ENCODE measurements around the gene GBP2. TPM values are rescaled to one million over a fixed set of nuclear protein-coding genes. Genes with fewer than 3 reads are reported as not detected.

GBP2 gene
- total RNA-seq, 2 donors from 2014 or later = 10.1 to 11.2 TPM

DNA sequence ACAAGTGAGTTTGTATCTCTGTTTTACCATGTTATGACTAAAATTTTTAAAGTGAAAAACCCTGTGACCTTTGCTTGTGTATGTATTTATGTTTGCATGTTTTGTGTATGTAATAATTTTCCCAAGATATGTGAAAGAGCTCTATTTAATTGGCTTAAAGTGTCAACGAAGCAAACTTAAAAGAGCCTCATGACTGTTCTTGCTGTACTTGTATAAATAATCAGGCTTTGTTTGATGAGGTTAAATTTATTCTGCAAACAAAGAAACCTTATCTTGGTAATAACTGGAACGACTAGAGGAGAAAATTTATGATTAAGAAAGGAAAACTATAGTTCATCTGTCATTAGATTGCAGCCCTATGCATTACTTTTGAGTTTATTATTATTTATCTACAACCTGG, 43.3 kb upstream of the GBP2 start:
- Histone ChIP-seq H3K4me1 (no peaks in the 10 kb centered on the region), H3K9me3 (no peaks in the 10 kb centered on the region), H3K4me3 (no peak overlapping the region), H3K27me3 (no peaks in the 10 kb centered on the region), H3K27ac (no peak overlapping the region), H3K36me3 (replicated peaks in 1 of 2; ENCODE audit: insufficient read depth in 1 of 2, low read depth in 2 of 2) (no peaks in the 10 kb centered on the region)
- TF ChIP-seq, protein P1, sequence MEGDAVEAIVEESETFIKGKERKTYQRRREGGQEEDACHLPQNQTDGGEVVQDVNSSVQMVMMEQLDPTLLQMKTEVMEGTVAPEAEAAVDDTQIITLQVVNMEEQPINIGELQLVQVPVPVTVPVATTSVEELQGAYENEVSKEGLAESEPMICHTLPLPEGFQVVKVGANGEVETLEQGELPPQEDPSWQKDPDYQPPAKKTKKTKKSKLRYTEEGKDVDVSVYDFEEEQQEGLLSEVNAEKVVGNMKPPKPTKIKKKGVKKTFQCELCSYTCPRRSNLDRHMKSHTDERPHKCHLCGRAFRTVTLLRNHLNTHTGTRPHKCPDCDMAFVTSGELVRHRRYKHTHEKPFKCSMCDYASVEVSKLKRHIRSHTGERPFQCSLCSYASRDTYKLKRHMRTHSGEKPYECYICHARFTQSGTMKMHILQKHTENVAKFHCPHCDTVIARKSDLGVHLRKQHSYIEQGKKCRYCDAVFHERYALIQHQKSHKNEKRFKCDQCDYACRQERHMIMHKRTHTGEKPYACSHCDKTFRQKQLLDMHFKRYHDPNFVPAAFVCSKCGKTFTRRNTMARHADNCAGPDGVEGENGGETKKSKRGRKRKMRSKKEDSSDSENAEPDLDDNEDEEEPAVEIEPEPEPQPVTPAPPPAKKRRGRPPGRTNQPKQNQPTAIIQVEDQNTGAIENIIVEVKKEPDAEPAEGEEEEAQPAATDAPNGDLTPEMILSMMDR (IDR thresholded peaks at IDR 0.05) = no peak
- no peak for TF ChIP-seq POLR2A (IDR thresholded peaks at IDR 0.05)
- DNase-seq (no peak), ATAC-seq (no peak)
- 10 to 11% methylated on average over 2 of the region's 2 CpGs for WGBS, 2 donors
- intact Hi-C loops (cut with DNase I) = no loop called here

DNA sequence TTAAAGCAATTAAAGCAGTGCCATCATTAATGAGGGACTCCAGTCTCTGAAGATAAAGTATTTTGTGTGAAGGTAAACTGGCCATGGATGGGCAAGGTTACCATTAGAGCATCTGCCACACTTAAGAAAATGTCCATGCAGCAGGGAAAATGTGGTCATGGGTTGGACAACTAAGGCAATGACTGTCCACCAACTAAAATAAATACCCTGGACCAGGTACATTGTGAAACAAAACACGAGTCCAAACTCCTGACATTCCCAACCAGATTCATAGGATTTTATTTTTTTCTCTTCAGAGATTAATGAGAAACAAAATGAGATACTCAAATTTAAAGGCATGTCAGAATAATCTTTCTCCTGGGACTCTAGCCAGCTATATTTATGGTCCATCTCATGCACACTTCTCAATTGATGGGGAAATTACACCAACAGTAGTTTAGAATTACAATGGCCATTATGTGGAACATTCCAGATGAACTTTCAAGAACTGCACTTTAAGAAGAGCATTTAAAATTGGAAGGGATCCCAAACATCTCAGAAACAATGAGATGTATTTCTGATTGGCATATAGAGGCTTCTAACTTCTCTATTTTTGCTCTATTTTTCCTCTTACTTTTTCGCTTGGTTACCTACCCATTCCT, 41.8 kb upstream of the GBP2 start:
- TF ChIP-seq, protein P1 (IDR thresholded peaks at IDR 0.05) = no peak
- no peak for TF ChIP-seq POLR2A (IDR thresholded peaks at IDR 0.05)
- H3K27me3 ChIP-seq = no peaks in the 10 kb centered on the region
- H3K4me1 ChIP-seq = no peaks in the 10 kb centered on the region
- no peaks in the 10 kb centered on the region for H3K9me3 ChIP-seq
- intact Hi-C loops (cut with DNase I) = no loop called here
- H3K4me3 ChIP-seq = no peak overlapping the region
- DNase-seq (no peak), ATAC-seq (no peak)
- H3K27ac ChIP-seq = no peak overlapping the region
- WGBS, 2 donors = 78 to 86% methylated on average over 2 of the region's 2 CpGs
- H3K36me3 ChIP-seq (replicated peaks in 1 of 2; ENCODE audit: insufficient read depth in 1 of 2, low read depth in 2 of 2) = no peaks in the 10 kb centered on the region

DNA sequence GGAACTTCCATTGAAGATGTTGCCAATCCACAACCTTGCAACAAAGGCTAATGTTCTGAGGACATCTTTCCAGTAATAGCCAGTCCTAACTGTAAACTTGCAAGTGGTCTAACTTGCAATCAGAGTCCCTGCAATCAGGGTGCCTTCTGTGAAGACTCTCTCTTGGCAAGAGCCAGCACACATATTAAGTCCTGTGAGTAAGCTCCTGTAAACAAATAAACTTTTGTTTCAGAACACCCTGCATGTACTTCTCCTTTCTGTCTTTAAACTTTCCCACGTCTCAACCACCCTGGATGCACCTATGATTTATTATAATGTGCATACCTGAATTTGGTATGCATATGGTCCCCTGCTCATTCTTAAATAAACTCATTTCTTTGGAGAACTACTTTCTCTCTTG, 40.8 kb upstream of the GBP2 start:
- no peak overlapping the region for H3K4me3 ChIP-seq
- DNase-seq = no peak
- H3K27ac ChIP-seq = no peak overlapping the region
- intact Hi-C loops (cut with DNase I) = no loop called here
- TF ChIP-seq POLR2A (IDR thresholded peaks at IDR 0.05) = no peak
- TF ChIP-seq, protein P1 (IDR thresholded peaks at IDR 0.05) = no peak
- no peaks in the 10 kb centered on the region for H3K36me3 ChIP-seq (replicated peaks in 1 of 2; ENCODE audit: insufficient read depth in 1 of 2, low read depth in 2 of 2)
- no peaks in the 10 kb centered on the region for H3K4me1 ChIP-seq
- ATAC-seq = no peak
- H3K9me3 ChIP-seq = no peaks in the 10 kb centered on the region
- 36 to 48% methylated on average over 1 of the region's 1 CpG for WGBS, 2 donors
- H3K27me3 ChIP-seq = no peaks in the 10 kb centered on the region

DNA sequence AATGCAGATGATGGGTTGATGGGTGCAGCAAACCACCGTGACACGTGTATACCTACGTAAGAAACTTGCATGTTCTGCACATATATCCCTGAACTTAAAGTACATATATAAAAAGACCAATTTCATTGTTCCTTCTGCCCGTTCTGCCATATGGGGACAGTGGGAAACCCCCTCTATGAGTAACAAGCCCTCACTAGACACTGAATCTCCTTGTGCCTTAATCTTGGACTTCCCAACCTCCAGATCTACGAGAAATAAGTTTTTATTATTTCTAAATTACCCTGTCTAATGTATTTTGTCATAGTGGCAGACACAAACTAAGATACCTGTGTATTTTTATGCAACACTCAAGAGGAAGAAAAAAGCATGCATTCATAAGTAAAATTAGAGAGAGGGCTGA, 39.9 kb upstream of the GBP2 start:
- 88 to 92% methylated on average over 5 of the region's 5 CpGs for WGBS, 2 donors
- intact Hi-C loops (cut with DNase I) = no loop called here
- H3K4me1 ChIP-seq = no peaks in the 10 kb centered on the region
- TF ChIP-seq, protein P1 (IDR thresholded peaks at IDR 0.05) = no peak
- TF ChIP-seq POLR2A (IDR thresholded peaks at IDR 0.05) = no peak
- H3K36me3 ChIP-seq (replicated peaks in 1 of 2; ENCODE audit: insufficient read depth in 1 of 2, low read depth in 2 of 2) = no peaks in the 10 kb centered on the region
- ATAC-seq (no peak), DNase-seq (no peak)
- no peak overlapping the region for H3K27ac ChIP-seq
- H3K4me3 ChIP-seq = no peak overlapping the region
- H3K9me3 ChIP-seq = peaks cover 0 to 4% (median 0%) of the 10 kb centered on the region in 3 donors
- no peaks in the 10 kb centered on the region for H3K27me3 ChIP-seq

DNA sequence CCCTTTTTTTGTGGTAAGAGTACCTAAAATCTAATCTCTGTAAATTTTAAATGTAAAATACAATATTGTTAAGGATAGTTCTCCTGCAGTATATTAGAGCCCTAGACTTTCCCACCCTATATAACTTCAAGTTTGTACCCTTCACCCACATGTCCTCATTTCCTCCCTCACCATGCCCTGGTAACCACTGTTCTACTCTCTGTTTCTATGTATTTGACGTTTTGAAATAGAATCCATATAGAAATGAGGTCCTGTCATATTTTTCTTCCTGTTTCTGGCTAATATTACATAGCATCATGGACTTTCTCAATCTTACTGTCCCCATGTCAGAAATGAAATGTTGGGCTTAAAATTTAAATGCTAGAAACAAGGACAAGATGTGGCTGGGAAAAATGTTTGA, 25.1 kb upstream of the GBP2 start:
- ATAC-seq (no peak), DNase-seq (no peak)
- intact Hi-C loops (cut with DNase I) = no loop called here
- Histone ChIP-seq H3K4me3 (no peak overlapping the region), H3K27me3 (no peaks in the 10 kb centered on the region), H3K9me3 (no peaks in the 10 kb centered on the region), H3K36me3 (replicated peaks in 1 of 2; ENCODE audit: insufficient read depth in 1 of 2, low read depth in 2 of 2) (no peaks in the 10 kb centered on the region), H3K27ac (no peak overlapping the region), H3K4me1 (no peaks in the 10 kb centered on the region)
- 13 to 24% methylated on average over 1 of the region's 1 CpG for WGBS, 2 donors
- TF ChIP-seq, protein P1 (IDR thresholded peaks at IDR 0.05) = no peak
- TF ChIP-seq POLR2A (IDR thresholded peaks at IDR 0.05) = no peak
